OCI-LY7 (cell line): ENCODE measurements around the gene ULK4. TPM values are rescaled to one million over a fixed set of nuclear protein-coding genes. Genes with fewer than 3 reads are reported as not detected.

Experiments
- BruUV-seq: library from RNA; stranded (reverse); fragments of 400-500 nt; replicated peaks from 2 replicates; lab custom pipeline; 2021; lab: Mats Ljungman, UMichigan
- CTCF ChIA-PET: fragments of 300-600 bp; sonication (Branson Sonifier 250); formaldehyde crosslinking; loops from one replicate; lab custom pipeline; 2022; ENCODE audit warnings: antibody characterized with exemption; ENCODE audit not compliant: unreplicated experiment; lab: Charles Lee
- POLR2A ChIA-PET: fragments of 300-600 bp; sonication (Branson Sonifier 250); formaldehyde crosslinking; loops from one replicate; lab custom pipeline; 2022; ENCODE audit warnings: antibody characterized with exemption; lab: Charles Lee
- DNase-seq: peaks from one replicate; pipeline ENCODE4 v3.0.0-alpha.2; 2015; ENCODE audit warnings: low spot score
- H2AFZ ChIP-seq: fragments of 200-600 bp; sonication (generic), shearing (Covaris generic); 2 replicates; pipeline ENCODE4 v1.6.1; 2014; ENCODE audit warnings: mild to moderate bottlenecking, antibody characterized with exemption, low read length, moderate library complexity
- H3K27ac ChIP-seq: fragments of 200-600 bp; sonication (generic); 2 replicates; pipeline ENCODE4 v1.5.1; 2014; ENCODE audit warnings: mixed run types, low read depth, mild to moderate bottlenecking, moderate library complexity, low read length, inconsistent platforms; ENCODE audit not compliant: poor library complexity, severe bottlenecking
- H3K36me3 ChIP-seq: fragments of 200-600 bp; sonication (generic); 2 replicates; pipeline ENCODE4 v1.6.1; 2014; ENCODE audit warnings: mild to moderate bottlenecking, antibody characterized with exemption, low read length, moderate library complexity, mixed read lengths; ENCODE audit not compliant: insufficient read depth
- H3K4me1 ChIP-seq: fragments of 200-600 bp; sonication (generic); 2 replicates; pipeline ENCODE4 v1.5.1; 2014; ENCODE audit warnings: mild to moderate bottlenecking, low read length; ENCODE audit not compliant: insufficient read depth, poor library complexity, severe bottlenecking
- H3K4me2 ChIP-seq: fragments of 200-600 bp; sonication (generic); 2 replicates; pipeline ENCODE4 v1.6.1; 2014; ENCODE audit warnings: mild to moderate bottlenecking, low read length
- H3K4me3 ChIP-seq: fragments of 200-600 bp; sonication (generic); 2 replicates; pipeline ENCODE4 v1.5.1; 2014; ENCODE audit warnings: mild to moderate bottlenecking, low read depth, low read length; ENCODE audit not compliant: poor library complexity, severe bottlenecking
- H3K79me2 ChIP-seq: fragments of 200-600 bp; sonication (generic); 2 replicates; pipeline ENCODE4 v1.6.1; 2016; ENCODE audit warnings: low read depth, mild to moderate bottlenecking, low read length, moderate library complexity, mixed read lengths; ENCODE audit not compliant: insufficient read depth
- H3K9me2 ChIP-seq: fragments of 200-600 bp; sonication (generic); 2 replicates; pipeline ENCODE4 v1.6.1; 2016; ENCODE audit warnings: mild to moderate bottlenecking, low read length, mixed read lengths; ENCODE audit not compliant: insufficient read depth
- H3K9me3 ChIP-seq: fragments of 200-600 bp; sonication (generic); 2 replicates; pipeline ENCODE4 v1.6.1; 2014; ENCODE audit warnings: mild to moderate bottlenecking, mixed run types, low read length, mixed read lengths
- H4K20me1 ChIP-seq: fragments of 200-600 bp; sonication (generic); 2 replicates; pipeline ENCODE4 v1.6.1; 2014; ENCODE audit warnings: mild to moderate bottlenecking, antibody characterized with exemption, low read length, moderate library complexity, mixed read lengths; ENCODE audit not compliant: insufficient read depth
- CTCF ChIP-seq: fragments of 200-600 bp; sonication (generic); conservative IDR thresholded peaks from 2 replicates; pipeline ENCODE4 v1.5.1; 2014; ENCODE audit warnings: mild to moderate bottlenecking, antibody characterized with exemption, low read length, moderate library complexity, mixed read lengths
- EZH2phosphoT487 ChIP-seq: fragments of 200-600 bp; sonication (generic); IDR thresholded peaks from 2 replicates; pipeline ENCODE4 v1.6.1; 2018; ENCODE audit warnings: low read depth, borderline replicate concordance, mild to moderate bottlenecking, mixed run types, antibody characterized with exemption, low read length, moderate library complexity, mixed read lengths
- intact Hi-C: fragments of 100-400 bp; cut with micrococcal nuclease; formaldehyde crosslinking; loops from one replicate; pipeline ENCODE4 v1.10.0; 2022; ENCODE audit not compliant: unreplicated experiment
- total RNA-seq, 2 experiments: library from RNA; depleted of rRNA in 1 of 2; stranded (reverse); fragments of >200 nt in 1 of 2; shearing (Covaris generic) in 1 of 2; gene quantifications; 2 replicates each; pipeline ENCODE4 v1.2.3, GENCODE V29; 2014 to 2022

The ULK4 gene
- total RNA-seq, 2 experiments from 2014 or later, result 18.9 to 21.0 TPM

DNA sequence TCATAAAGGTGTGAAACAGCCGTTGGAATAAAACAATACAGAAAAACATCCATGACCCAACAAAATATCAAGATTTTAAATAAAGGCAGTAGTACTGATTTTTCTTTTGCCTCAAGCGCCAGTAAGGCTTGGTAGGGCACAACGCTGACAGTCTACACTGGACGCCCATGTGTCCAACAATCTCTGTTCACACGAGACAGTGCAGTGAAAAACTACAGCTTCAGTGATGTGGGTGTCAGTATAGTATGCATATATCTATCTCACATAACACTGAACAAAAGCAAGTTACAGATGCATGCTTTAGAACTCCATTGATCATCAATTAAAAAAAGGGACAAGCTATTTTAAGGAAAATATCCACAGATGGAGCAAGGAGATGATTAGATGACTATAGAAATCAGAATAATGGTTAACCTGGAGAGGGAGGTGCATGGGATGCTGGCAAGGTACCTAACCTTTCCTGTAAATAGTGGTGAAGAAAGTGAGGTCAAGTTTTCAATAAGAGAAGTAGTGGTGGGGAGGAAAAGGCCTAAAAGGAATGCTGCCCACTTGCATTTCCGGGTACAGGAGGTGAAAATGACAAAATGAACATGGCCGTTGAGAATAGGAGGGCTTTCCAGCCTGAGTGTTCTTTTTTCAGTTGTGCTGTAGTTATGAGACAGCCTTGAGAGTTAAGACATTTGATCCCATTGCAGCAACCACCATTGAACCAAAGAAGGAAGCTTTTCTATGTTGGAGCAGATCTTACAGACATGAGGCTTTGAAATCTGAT, 719.9 kb downstream of the ULK4 start:
- Histone ChIP-seq H3K9me2 (no peaks in the 10 kb centered on the region), H2AFZ (no peak overlapping the region), H3K4me3 (no peak overlapping the region), H4K20me1 (no peaks in the 10 kb centered on the region; the same call in 1 of the 2 replicates), H3K4me1 (peaks cover under 1% of the 10 kb centered on the region), H3K9me3 (no peaks in the 10 kb centered on the region), H3K4me2 (no peak overlapping the region), H3K79me2 (no peaks in the 10 kb centered on the region), H3K27ac (no peak overlapping the region), H3K36me3 (peaks cover 54% of the 10 kb centered on the region)
- POLR2A ChIA-PET, result no interaction called here
- intact Hi-C loops, result no loop called here
- DNase-seq, result no peak
- no TSS peak for BruUV-seq
- TF ChIP-seq CTCF (no peak), EZH2phosphoT487 (no peak)
- CTCF ChIA-PET, result interaction anchor here (0.5 kb wide), 1 partner anchor 918 kb away, joined by 9 read pairs; no protein-coding TSS in a partner anchor

GRCh38 chr3:41241161-41241560, 720.7 kb downstream of the ULK4 start:
- no peak for DNase-seq
- Histone ChIP-seq H3K4me1 (no peaks in the 10 kb centered on the region), H3K79me2 (no peaks in the 10 kb centered on the region), H3K9me3 (no peaks in the 10 kb centered on the region), H3K4me3 (no peak overlapping the region), H2AFZ (no peak overlapping the region), H4K20me1 (no peaks in the 10 kb centered on the region; the same call in 1 of the 2 replicates), H3K9me2 (no peaks in the 10 kb centered on the region), H3K4me2 (no peak overlapping the region), H3K27ac (no peak overlapping the region), H3K36me3 (peaks cover 62% of the 10 kb centered on the region)
- ChIA-PET CTCF (interaction anchor here (0.5 kb wide), 1 partner anchor 63 kb away, joined by 3 read pairs; no protein-coding TSS in a partner anchor), POLR2A (interaction anchor here (1.0 kb wide), 1 partner anchor 28 kb away, joined by 4 read pairs; no protein-coding TSS in a partner anchor)
- intact Hi-C loops, result no loop called here
- BruUV-seq, result no TSS peak
- TF ChIP-seq CTCF, result no peak
- TF ChIP-seq EZH2phosphoT487, result no peak

GRCh38 chr3:41239587-41239986, 722.3 kb downstream of the ULK4 start:
- no TSS peak for BruUV-seq
- Histone ChIP-seq H3K4me1 (no peaks in the 10 kb centered on the region), H2AFZ (no peak overlapping the region), H3K79me2 (no peaks in the 10 kb centered on the region), H4K20me1 (no peaks in the 10 kb centered on the region; the same call in 1 of the 2 replicates), H3K9me3 (no peaks in the 10 kb centered on the region), H3K36me3 (peaks cover 78% of the 10 kb centered on the region), H3K27ac (no peak overlapping the region), H3K9me2 (no peaks in the 10 kb centered on the region), H3K4me2 (no peak overlapping the region), H3K4me3 (no peak overlapping the region)
- no peak for TF ChIP-seq EZH2phosphoT487
- TF ChIP-seq CTCF, result no peak
- DNase-seq, result no peak
- ChIA-PET POLR2A (interaction anchor here (0.6 to 0.9 kb wide), 8 partner anchors 10 to 785 kb away, joined by 3 to 5 read pairs (median 3); no protein-coding TSS in a partner anchor), CTCF (interaction anchor here (0.6 kb wide), 1 partner anchor 99 kb away, joined by 3 read pairs; no protein-coding TSS in a partner anchor)
- intact Hi-C loops, result no loop called here
